SK-N-DZ (cell line): ENCODE data around the gene PUS10.
"Not testable (repeated sequence)": the region's sequence is repeated elsewhere in the genome, so short reads cannot be mapped to it uniquely, and the experiment has no call there.

ENCODE experiments used
- DNase-seq: peaks from one replicate; pipeline ENCODE4 v3.0.0-alpha.2; 2015; ENCODE audit warnings: low spot score
- small RNA-seq, 2 experiments: library from RNA; depleted of rRNA; stranded (forward); fragments of <200 nt; gene quantifications; one replicate each; pipeline ENCODE3, GENCODE V24; 2014

Gene PUS10

GRCh38 chr2:60934165-60934722, 83.8 kb downstream of the PUS10 start:
- DNase-seq = no peak

GRCh38 chr2:60932954-60933353, 85.1 kb downstream of the PUS10 start:
- DNase-seq = no peak

GRCh38 chr2:60932061-60932460, 86.0 kb downstream of the PUS10 start:
- DNase-seq = not testable (repeated sequence)

GRCh38 chr2:60926741-60927552, 91.1 kb downstream of the PUS10 start:
- no peak for DNase-seq

GRCh38 chr2:60925994-60926740, 91.9 kb downstream of the PUS10 start:
- DNase-seq = no peak

- DNase-seq = no peak
Observed at GRCh38 chr2:60907329-60907728, 110.7 kb downstream of the PUS10 start.

GRCh38 chr2:60906395-60906794, 111.7 kb downstream of the PUS10 start:
- DNase-seq = no peak

- not testable (repeated sequence) for DNase-seq
Observed at GRCh38 chr2:60905867-60906266, 112.2 kb downstream of the PUS10 start.

GRCh38 chr2:60901296-60901695, 116.8 kb downstream of the PUS10 start:
- DNase-seq = not testable (repeated sequence)

- no peak for DNase-seq
Observed at GRCh38 chr2:60899892-60900249, 118.2 kb downstream of the PUS10 start.

GRCh38 chr2:60899230-60899891, 118.7 kb downstream of the PUS10 start:
- no peak for DNase-seq

- no peak for DNase-seq
Observed at GRCh38 chr2:60898567-60898966, 119.5 kb downstream of the PUS10 start.

Small RNAs within 50 kb of the gene (small RNA-seq; reads per million reads assigned to genes)
- gene RNA5SP95 (0 to 0.09 reads per million in 2 experiments), gene RNU4-51P (0.13 to 0.21 reads per million in 2 experiments)
